ENCODE data around the gene KLHL6.
A peak's percentile ranks its signal among the peaks of the same experiment; 100 is the strongest.
"Not testable (repeated sequence)": the region's sequence is repeated elsewhere in the genome, so short reads cannot be mapped to it uniquely, and the experiment has no call there.

KLHL6 gene

GRCh38 chr3:183555541-183556081, at the start of gene KLHL6:
KLHL6 (minus strand) TSS chr3:183555706; CDS start chr3:183555653, 53 bp downstream.
- peak; percentile 30 for DNase-seq

GRCh38 chr3:183597959-183598358, 42.5 kb upstream of the KLHL6 start:
- no peak for DNase-seq

GRCh38 chr3:183594636-183595035, 39.1 kb upstream of the KLHL6 start:
- DNase-seq, result no peak

GRCh38 chr3:183592821-183593220, 37.3 kb upstream of the KLHL6 start:
- DNase-seq, result no peak

- DNase-seq, result no peak
Measured at GRCh38 chr3:183591881-183592521, 36.5 kb upstream of the KLHL6 start.

GRCh38 chr3:183590442-183590841, 34.9 kb upstream of the KLHL6 start:
- DNase-seq, result no peak

- DNase-seq, result no peak
Measured at GRCh38 chr3:183587336-183587735, 31.8 kb upstream of the KLHL6 start.

GRCh38 chr3:183586477-183586876, 31.0 kb upstream of the KLHL6 start:
- no peak for DNase-seq

GRCh38 chr3:183584914-183585280, 29.4 kb upstream of the KLHL6 start:
- DNase-seq, result no peak

- DNase-seq, result peak; percentile 80
Measured at GRCh38 chr3:183584246-183584913, 28.9 kb upstream of the KLHL6 start.

- DNase-seq, result peak; percentile 29
Measured at GRCh38 chr3:183583331-183584245, 28.1 kb upstream of the KLHL6 start.

GRCh38 chr3:183582161-183582560, 26.7 kb upstream of the KLHL6 start:
- DNase-seq, result no peak

- no peak for DNase-seq
Measured at GRCh38 chr3:183581496-183582155, 26.1 kb upstream of the KLHL6 start.

- DNase-seq, result peak; percentile 58
Measured at GRCh38 chr3:183579967-183580900, 24.7 kb upstream of the KLHL6 start.

- no peak for DNase-seq
Measured at GRCh38 chr3:183578179-183578578, 22.7 kb upstream of the KLHL6 start.

- DNase-seq, result no peak
Measured at GRCh38 chr3:183577346-183577745, 21.8 kb upstream of the KLHL6 start.

- peak; percentile 39 for DNase-seq
Measured at GRCh38 chr3:183576487-183577107, 21.1 kb upstream of the KLHL6 start.

- DNase-seq, result no peak
Measured at GRCh38 chr3:183572935-183573334, 17.4 kb upstream of the KLHL6 start.

GRCh38 chr3:183570191-183570590, 14.7 kb upstream of the KLHL6 start:
- not testable (repeated sequence) for DNase-seq

GRCh38 chr3:183566880-183567279, 11.4 kb upstream of the KLHL6 start:
- no peak for DNase-seq

- no peak for DNase-seq
Measured at GRCh38 chr3:183564046-183564445, 8.5 kb upstream of the KLHL6 start.

All from right hindlimb (tissue), 1 donor.